Activated T-cell treated with anti-CD3 and anti-CD28 coated beads, Interleukin-2, amount 50 U/mL, for 1 hour (primary cell): ENCODE data around the gene ASB2.
A peak's percentile ranks its signal among the peaks of the same experiment; 100 is the strongest.

ENCODE experiments used
- DNase-seq: peaks from one replicate; pipeline ENCODE4 v3.0.0-alpha.2; 2020

The ASB2 gene

GRCh38 chr14:93976477-93977057, at the start of gene ASB2:
ASB2 (minus strand) TSS chr14:93976570; CDS start chr14:93964539, 12,031 bp downstream.
- DNase-seq, result no peak

GRCh38 chr14:94025720-94026119, 49.4 kb upstream of the ASB2 start:
- DNase-seq, result no peak

GRCh38 chr14:94024549-94024948, 48.2 kb upstream of the ASB2 start:
- no peak for DNase-seq

GRCh38 chr14:94022532-94023411, 46.4 kb upstream of the ASB2 start:
- DNase-seq, result no peak

GRCh38 chr14:94021416-94022157, 45.2 kb upstream of the ASB2 start:
- DNase-seq, result no peak

- no peak for DNase-seq
Measured at GRCh38 chr14:94021001-94021400, 44.6 kb upstream of the ASB2 start.

GRCh38 chr14:94020267-94020666, 43.9 kb upstream of the ASB2 start:
- no peak for DNase-seq

GRCh38 chr14:94019329-94019728, 43.0 kb upstream of the ASB2 start:
- DNase-seq, result no peak

GRCh38 chr14:94018308-94018707, 41.9 kb upstream of the ASB2 start:
- no peak for DNase-seq

- DNase-seq, result no peak
Measured at GRCh38 chr14:94016446-94016976, 40.1 kb upstream of the ASB2 start.

GRCh38 chr14:94015223-94015622, 38.9 kb upstream of the ASB2 start:
- DNase-seq, result no peak

- no peak for DNase-seq
Measured at GRCh38 chr14:94014382-94014781, 38.0 kb upstream of the ASB2 start.

GRCh38 chr14:94011795-94012194, 35.4 kb upstream of the ASB2 start:
- no peak for DNase-seq

GRCh38 chr14:94010625-94011024, 34.3 kb upstream of the ASB2 start:
- DNase-seq, result no peak

GRCh38 chr14:94009767-94010166, 33.4 kb upstream of the ASB2 start:
- DNase-seq, result no peak

- DNase-seq, result no peak
Measured at GRCh38 chr14:94008234-94008633, 31.9 kb upstream of the ASB2 start.

- DNase-seq, result no peak
Measured at GRCh38 chr14:94005324-94006073, 29.1 kb upstream of the ASB2 start.

- DNase-seq, result no peak
Measured at GRCh38 chr14:94004015-94004414, 27.6 kb upstream of the ASB2 start.

GRCh38 chr14:94003397-94003796, 27.0 kb upstream of the ASB2 start:
- DNase-seq, result no peak

GRCh38 chr14:94001501-94002396, 25.4 kb upstream of the ASB2 start:
- DNase-seq, result peak; percentile 66

GRCh38 chr14:94001016-94001415, 24.6 kb upstream of the ASB2 start:
- DNase-seq, result no peak

GRCh38 chr14:94000267-94000666, 23.9 kb upstream of the ASB2 start:
- DNase-seq, result no peak
